GM19455 (cell line): ENCODE data around the gene POU2F3.
"Not testable (repeated sequence)": the region's sequence is repeated elsewhere in the genome, so short reads cannot be mapped to it uniquely, and the experiment has no call there.

Experiments
- ATAC-seq: cut with Tn5 transposase; IDR thresholded peaks from one replicate; pipeline ENCODE4 v1.9.1; 2021; ENCODE audit not compliant: unreplicated experiment

POU2F3 gene

DNA sequence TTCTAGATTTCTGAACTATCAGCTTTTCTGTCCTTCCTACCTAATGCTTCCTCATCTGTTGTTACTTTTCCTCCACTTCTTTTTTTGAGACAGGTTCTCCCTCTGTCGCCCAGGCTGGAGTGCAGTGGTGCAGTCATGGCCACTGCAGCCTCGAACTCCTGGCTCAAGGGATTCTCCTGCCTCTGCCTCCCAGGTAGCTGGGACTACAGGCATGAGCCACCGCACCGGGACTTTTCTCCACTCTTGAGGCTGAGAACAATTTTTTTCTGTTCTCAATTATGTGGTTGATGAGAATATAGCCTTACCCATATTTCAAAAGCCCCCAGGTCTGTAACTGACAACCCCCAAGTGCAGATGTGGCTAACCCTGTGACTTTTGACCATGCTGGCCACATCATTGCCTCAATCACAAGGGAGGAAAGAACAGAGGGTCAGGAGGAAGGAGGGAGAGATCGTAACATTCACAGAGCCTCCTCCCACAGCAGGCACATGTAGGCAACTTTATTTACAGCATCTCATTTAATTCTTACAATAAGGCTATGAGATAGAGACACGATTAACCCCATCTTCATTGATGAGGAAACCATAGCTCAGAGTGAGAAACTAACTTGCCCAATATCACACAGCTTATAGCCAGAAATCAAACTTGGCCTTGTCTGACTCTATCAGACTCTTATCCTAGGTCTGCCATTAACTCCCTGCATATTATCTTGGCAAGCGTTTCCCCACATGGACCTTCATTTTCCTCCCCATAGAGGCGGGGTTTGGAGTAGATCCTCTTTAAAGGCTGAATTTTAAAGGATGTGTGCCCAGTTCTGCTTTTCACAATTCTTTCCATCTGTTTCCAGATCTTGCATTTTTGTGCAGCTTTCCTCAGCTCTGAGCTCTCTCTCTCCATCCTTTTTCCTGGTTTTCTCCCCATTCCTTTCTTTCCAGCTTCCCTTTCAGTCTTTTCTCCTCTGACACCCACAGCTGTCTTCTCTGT is 9.6 kb downstream of the POU2F3 start:
- no peak for ATAC-seq

DNA sequence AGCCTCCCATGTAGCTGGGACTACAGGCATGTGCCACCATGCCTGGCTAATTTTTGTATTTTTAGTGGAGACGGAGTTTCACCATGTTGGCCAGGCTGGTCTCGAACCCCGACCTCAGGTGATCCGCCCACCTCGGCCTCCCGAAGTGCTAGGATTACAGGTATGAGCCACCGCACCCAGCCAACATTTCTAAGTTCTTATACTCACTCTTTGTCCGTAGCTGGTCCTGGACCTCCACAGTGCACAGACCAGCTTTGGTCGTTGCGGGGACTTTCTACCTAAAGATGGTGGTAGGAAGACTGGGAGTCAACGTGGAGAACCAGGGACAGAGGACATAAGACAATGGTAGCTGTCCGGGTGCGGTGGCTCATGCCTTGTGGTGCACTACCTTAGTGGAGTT is 13.4 kb downstream of the POU2F3 start:
- ATAC-seq: not testable (repeated sequence)

GRCh38 chr11:120254788-120255518 is 15.0 kb downstream of the POU2F3 start:
- no peak for ATAC-seq

DNA sequence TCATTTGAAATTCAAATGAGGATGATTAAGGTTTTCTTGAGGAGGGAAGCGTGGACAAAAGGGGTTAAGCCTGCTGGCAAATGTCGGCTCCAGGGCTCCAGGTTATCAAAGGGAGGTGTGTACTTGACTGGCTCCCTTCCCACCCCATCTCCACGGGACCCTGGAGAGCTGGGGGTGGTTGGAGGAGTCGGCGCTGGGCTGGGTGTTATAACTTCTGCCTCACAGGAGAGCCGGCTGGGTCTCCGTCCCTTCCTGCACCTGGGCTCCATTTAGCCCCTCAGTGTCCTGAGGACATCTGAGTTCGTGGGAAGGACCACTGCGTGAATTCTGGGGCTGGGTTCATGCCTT is 15.6 kb downstream of the POU2F3 start:
- ATAC-seq: no peak

GRCh38 chr11:120256178-120256577 is 16.2 kb downstream of the POU2F3 start:
- ATAC-seq: no peak

DNA sequence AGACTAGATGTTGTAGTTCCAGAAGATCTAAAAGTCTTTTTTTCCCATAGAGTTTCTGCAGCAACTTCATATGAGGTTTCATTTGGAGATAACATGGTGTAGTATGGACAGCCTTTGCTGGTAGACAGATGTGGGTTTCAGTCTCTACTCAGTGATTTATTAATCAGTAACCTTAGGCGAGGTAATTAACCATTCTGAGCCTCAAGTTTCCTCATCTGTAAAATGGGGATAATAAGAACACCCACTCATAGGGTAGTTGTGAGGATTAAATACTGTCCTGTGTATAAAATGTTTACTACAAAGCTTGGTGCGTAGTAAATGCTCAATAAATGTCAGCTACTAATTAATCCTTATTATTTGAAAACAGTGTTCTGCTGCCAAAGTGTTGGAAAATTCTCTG is 16.8 kb downstream of the POU2F3 start:
- ATAC-seq: no peak

- ATAC-seq: no peak
Observed at GRCh38 chr11:120257346-120257745, 17.4 kb downstream of the POU2F3 start.

DNA sequence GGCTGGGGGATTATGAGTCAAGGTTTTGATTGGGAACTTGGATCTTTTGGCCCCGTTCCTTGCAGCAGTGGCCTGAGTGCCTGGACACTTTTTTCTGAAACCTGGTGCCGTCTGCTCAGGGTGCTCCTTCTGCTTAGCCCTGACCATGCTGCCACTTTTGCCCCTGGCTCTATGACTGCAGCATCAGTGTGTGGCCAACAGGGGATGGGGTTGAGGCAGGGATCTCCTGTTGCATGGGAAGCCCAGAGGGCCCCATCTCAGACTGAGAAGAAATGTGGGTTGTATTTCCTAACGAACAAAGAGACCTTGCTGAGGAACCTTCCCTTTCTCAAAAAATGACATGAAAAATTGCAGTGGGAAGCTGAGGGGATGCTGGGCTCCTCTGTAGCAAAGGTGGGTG is 18.7 kb downstream of the POU2F3 start:
- no peak for ATAC-seq

- ATAC-seq: no peak
Observed at GRCh38 chr11:120259241-120259640, 19.3 kb downstream of the POU2F3 start.

- no peak for ATAC-seq
Observed at GRCh38 chr11:120259988-120260565, 20.1 kb downstream of the POU2F3 start.

DNA sequence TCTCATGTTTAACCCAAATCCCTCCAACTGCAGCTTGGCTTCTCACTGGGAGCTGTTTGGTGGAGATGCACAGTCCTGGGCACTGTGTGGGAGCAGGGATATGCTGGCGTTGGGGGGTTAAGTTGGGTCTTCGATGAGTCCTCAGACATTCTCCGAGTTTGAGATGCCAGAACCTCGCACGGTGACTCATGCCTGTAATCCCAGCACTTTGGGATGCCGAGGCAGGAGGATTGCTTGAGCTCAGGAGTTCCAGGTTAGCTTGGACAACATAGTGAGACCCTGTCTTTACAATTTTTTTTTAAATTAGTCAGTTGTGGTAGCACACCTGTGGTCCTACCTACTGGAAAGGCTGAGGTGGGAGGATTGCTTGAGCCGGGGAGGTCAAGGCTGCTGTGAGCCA is 20.7 kb downstream of the POU2F3 start:
- ATAC-seq: no peak

GRCh38 chr11:120261321-120261720 is 21.4 kb downstream of the POU2F3 start:
- ATAC-seq: no peak

- ATAC-seq: no peak
Observed at GRCh38 chr11:120261931-120262330, 22.0 kb downstream of the POU2F3 start.

DNA sequence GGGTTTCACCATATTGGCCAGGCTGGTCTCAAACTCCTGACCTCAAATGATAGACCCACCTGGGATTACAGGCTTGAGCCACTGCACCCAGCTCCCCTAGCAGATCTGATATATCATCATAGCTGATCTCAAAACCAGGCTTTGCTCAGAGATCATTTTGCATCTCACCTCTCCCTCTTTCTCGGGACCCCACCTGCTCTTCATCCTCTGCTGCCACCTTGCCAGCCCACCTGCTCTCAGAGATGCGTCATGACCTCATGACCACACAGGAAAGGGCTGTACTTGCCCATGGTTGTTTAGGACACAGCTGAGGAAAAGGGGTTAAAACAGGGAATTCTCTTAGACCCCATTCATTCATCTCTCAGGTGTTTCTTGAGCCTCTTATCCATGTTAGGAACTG is 27.4 kb downstream of the POU2F3 start:
- ATAC-seq: no peak

- no peak for ATAC-seq
Observed at GRCh38 chr11:120268686-120269085, 28.7 kb downstream of the POU2F3 start.

DNA sequence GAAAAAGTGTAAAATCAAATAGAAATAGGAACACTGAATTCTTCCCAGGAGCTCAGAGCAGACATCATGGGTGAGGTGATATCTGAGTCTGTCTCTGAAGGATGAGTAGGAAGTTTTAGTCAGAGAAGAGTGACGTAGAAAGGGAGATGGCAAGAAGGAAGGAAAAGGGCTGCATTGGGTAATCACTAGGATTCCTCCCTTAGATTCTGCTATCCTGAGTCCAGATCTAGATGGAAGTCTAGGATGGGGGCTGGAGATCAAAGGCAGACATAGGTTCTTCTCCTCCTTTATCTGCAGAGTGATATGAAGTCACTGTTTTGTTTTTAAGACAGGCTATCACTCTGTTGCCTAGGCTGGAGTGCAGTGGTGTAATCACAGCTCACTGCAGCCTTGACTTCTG is 30.4 kb downstream of the POU2F3 start:
- ATAC-seq: no peak

DNA sequence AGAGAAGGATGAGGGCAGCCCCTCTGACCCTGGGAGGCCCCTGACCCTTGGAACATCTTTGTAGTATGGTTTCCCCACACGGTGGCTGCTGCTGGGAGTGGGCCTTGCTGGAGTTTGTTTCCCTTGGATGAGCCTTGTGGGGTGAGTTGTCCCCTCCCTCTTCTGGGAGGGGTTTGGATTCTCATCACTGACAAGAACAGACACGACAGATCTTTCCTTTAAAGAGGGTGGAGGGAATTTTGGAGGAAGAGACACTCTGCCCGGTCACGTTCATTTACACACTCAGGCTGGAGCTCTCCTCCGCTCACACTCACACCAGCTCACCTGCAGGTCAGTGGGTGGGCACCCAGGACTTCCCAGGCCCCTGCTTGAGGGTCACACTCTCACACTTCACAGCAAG is 31.7 kb downstream of the POU2F3 start:
- no peak for ATAC-seq

- no peak for ATAC-seq
Observed at GRCh38 chr11:120272303-120272702, 32.4 kb downstream of the POU2F3 start.

DNA sequence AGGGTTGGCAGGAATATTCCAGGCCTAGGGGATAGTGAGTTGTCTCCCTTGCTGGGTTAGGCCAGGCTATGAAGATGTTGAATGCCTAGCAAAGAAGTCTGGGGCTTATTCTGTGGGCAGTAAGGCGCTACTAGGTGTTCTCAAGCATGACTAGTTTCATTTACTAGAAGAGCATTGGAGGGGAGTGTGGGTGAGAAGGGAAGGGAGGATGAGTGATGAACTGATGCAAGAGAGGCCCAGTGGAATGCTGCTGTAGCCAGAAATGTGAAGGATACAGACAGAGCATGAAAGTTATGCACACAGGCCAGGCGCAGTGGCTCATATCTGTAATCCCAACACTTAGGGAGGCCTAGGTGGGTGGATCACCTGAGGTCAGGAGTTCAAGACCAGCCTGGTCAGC is 33.5 kb downstream of the POU2F3 start:
- no peak for ATAC-seq

DNA sequence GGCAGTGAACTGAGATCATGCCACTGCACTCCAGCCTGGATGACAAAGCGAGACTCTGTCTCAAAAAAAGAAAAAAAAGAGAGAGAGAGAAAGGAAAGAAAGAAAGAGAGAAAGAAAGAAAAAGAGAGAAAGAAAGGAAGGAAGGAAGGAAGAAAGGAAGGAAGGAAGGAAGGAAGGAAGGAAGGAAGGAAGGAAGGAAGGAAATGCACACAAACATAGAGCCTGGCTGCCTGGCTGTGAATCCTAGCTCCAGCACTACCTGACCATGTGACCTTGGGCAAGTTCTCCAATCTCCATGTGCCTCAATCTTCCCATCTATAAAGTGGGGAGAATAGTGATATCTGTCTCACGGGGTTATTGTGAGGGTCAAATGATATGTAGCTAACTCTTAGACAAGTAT is 34.0 kb downstream of the POU2F3 start:
- not testable (repeated sequence) for ATAC-seq

DNA sequence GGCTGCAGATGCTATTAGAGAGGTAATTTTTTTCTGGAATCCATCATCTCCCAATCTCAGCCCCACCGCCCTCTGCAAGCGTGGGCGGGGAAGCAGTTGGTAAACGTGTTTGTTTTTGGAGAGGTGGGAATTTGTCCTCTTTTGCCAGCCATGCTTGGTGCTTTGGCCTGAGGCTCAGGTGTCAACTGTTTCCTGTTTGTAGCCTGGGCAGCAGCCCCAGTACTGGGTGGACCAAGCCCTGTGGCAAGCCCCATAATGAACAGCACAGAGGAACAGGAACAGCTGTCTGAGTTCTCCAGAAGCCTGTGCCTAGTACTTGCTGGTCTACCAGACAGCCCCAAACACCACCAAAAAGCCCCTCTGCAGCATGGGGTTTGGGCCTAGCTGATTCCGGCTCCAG is 39.6 kb downstream of the POU2F3 start:
- ATAC-seq: no peak

GRCh38 chr11:120280600-120281051 is 40.7 kb downstream of the POU2F3 start:
- ATAC-seq: no peak
